ENCODE data around the gene TMEM116.
A peak's percentile ranks its signal among the peaks of the same experiment; 100 is the strongest.
"Not testable (repeated sequence)": the region's sequence is repeated elsewhere in the genome, so short reads cannot be mapped to it uniquely, and the experiment has no call there.

TMEM116 gene

GRCh38 chr12:112013601-112014402 lies 837 bp upstream of the TMEM116 start:
- H3K27ac ChIP-seq, result peak overlapping the region; percentile 93
- no peak for TF ChIP-seq CTCF (IDR thresholded peaks at IDR 0.05; ENCODE audit: low read depth, low read length)
- H3K27me3 ChIP-seq (ENCODE audit: insufficient read depth, low read depth, severe bottlenecking), result no peaks in the 10 kb centered on the region
- DNase-seq, result peak; percentile 76
- peaks cover 48% of the 10 kb centered on the region for H3K36me3 ChIP-seq
- no peaks in the 10 kb centered on the region for H3K9me3 ChIP-seq (ENCODE audit: severe bottlenecking)
- H3K4me3 ChIP-seq (ENCODE audit: low read depth, low read length), result peak overlapping the region; percentile 74

GRCh38 chr12:112011685-112012084 lies 1.3 kb downstream of the TMEM116 start:
- no peaks in the 10 kb centered on the region for H3K9me3 ChIP-seq (ENCODE audit: severe bottlenecking)
- H3K36me3 ChIP-seq, result peaks cover 31% of the 10 kb centered on the region
- H3K27ac ChIP-seq, result peak overlapping the region; percentile 97
- DNase-seq, result no peak
- H3K27me3 ChIP-seq (ENCODE audit: insufficient read depth, low read depth, severe bottlenecking), result no peaks in the 10 kb centered on the region
- peak overlapping the region; percentile 68 for H3K4me3 ChIP-seq (ENCODE audit: low read depth, low read length)
- TF ChIP-seq CTCF (IDR thresholded peaks at IDR 0.05; ENCODE audit: low read depth, low read length), result no peak

- Histone ChIP-seq H3K4me3 (ENCODE audit: low read depth, low read length) (no peak overlapping the region), H3K27me3 (ENCODE audit: insufficient read depth, low read depth, severe bottlenecking) (no peaks in the 10 kb centered on the region)
- no peak for DNase-seq
These were observed 2.3 kb downstream of the TMEM116 start for GRCh38 chr12:112010415-112011344.

GRCh38 chr12:112009596-112009995 lies 3.4 kb downstream of the TMEM116 start:
- H3K27me3 ChIP-seq (ENCODE audit: insufficient read depth, low read depth, severe bottlenecking); DNase-seq; H3K4me3 ChIP-seq (ENCODE audit: low read depth, low read length); H3K27ac ChIP-seq; H3K9me3 ChIP-seq (ENCODE audit: severe bottlenecking): not testable (repeated sequence)
- H3K36me3 ChIP-seq, result peaks cover 10% of the 10 kb centered on the region

More at GRCh38 chr12:112010415-112011344, 2.3 kb downstream of the TMEM116 start:
- no peak for TF ChIP-seq CTCF (IDR thresholded peaks at IDR 0.05; ENCODE audit: low read depth, low read length)
- Histone ChIP-seq H3K36me3 (peaks cover 21% of the 10 kb centered on the region), H3K27ac (no peak overlapping the region), H3K9me3 (ENCODE audit: severe bottlenecking) (no peaks in the 10 kb centered on the region)

- H3K9me3 ChIP-seq (ENCODE audit: severe bottlenecking), result no peaks in the 10 kb centered on the region
- H3K36me3 ChIP-seq, result peaks cover 6% of the 10 kb centered on the region
- no peak overlapping the region for H3K27ac ChIP-seq
- H3K27me3 ChIP-seq (ENCODE audit: insufficient read depth, low read depth, severe bottlenecking), result no peaks in the 10 kb centered on the region
- DNase-seq, result no peak
- no peak overlapping the region for H3K4me3 ChIP-seq (ENCODE audit: low read depth, low read length)
- TF ChIP-seq CTCF (IDR thresholded peaks at IDR 0.05; ENCODE audit: low read depth, low read length), result no peak
These were observed 4.0 kb downstream of the TMEM116 start for GRCh38 chr12:112008918-112009317.

- no peaks in the 10 kb centered on the region for H3K9me3 ChIP-seq (ENCODE audit: severe bottlenecking)
- H3K4me3 ChIP-seq (ENCODE audit: low read depth, low read length), result no peak overlapping the region
- no peaks in the 10 kb centered on the region for H3K27me3 ChIP-seq (ENCODE audit: insufficient read depth, low read depth, severe bottlenecking)
- no peak overlapping the region for H3K27ac ChIP-seq
- no peak for TF ChIP-seq CTCF (IDR thresholded peaks at IDR 0.05; ENCODE audit: low read depth, low read length)
- DNase-seq, result no peak
- no peaks in the 10 kb centered on the region; the same call in none of the 2 replicates for H3K36me3 ChIP-seq
These were observed 5.0 kb downstream of the TMEM116 start for GRCh38 chr12:112007945-112008344.

All from WERI-Rb-1 (cell line).